Raji (cell line): ENCODE data around the gene DRC7.

Source experiments
- POLR2A ChIP-seq: IDR thresholded peaks from 2 replicates; pipeline ENCODE4 v1.6.1; 2011; ENCODE audit warnings: low read depth, low read length, control low read depth; ENCODE audit not compliant: insufficient read depth

Gene DRC7

DNA sequence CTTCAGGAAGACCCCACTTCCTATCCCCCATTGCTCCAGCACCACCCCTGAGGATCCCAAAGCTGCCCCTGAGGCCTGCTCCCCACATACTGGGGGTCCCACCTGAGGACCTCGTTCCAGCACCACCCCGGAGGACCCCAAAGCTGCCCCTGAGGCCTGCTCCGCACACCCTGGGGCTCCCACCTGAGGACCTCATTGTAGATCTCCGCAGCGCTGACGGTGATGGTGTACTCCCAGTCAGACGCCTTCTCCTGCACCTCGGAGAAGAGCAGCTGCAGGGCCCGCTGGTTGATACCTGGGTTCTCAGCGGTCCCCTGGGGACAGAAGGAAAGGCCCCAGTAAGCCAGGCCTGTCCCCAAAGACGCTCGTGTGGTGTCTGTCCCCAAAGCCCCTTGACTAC lies 67.4 kb downstream of the DRC7 start:
- TF ChIP-seq POLR2A, result no peak

- TF ChIP-seq POLR2A, result no peak
Measured at GRCh38 chr16:57762365-57763040, 67.9 kb downstream of the DRC7 start.

- no peak for TF ChIP-seq POLR2A
Measured at GRCh38 chr16:57763285-57764005, 68.8 kb downstream of the DRC7 start.

- no peak for TF ChIP-seq POLR2A
Measured at GRCh38 chr16:57764006-57764340, 69.4 kb downstream of the DRC7 start.

DNA sequence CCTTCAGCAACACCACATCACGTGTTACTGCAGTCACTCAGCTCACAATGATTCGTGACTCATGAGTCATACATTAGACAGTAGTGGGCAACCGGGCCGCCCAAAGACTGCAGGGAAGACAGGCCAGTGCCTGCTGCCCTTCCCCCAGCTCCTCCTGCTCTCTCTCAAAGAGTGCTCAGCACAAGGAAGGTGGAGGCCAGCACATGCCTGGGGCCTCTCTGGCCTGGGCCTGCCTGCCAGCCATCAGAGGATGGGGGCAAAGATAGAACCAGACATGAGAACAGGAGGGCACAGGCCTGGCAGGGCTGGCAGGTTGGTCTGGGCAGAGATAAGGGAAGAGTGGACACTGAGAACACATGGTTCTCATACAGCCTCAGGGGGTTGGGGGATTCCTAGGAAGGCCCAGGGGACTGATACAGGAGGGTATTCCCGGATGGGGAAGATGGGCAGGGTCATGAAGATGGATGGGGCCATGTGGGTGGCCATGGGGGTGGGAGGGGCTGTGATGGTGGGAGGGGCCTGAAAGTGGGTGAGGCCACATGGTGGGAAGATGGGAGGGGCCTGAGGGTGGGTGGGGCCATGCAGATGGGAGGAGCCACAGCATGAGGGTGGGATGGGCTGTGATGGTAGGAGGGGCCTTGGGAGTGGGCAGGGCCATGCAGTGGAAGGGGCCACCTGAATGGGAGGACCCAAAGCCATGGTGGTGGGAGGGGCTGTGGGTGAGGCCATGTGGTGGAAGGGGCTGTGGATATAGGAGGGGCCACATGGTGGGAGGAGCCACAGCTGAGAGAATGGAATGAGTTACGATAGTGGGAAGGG lies 69.9 kb downstream of the DRC7 start:
- TF ChIP-seq POLR2A, result no peak

DNA sequence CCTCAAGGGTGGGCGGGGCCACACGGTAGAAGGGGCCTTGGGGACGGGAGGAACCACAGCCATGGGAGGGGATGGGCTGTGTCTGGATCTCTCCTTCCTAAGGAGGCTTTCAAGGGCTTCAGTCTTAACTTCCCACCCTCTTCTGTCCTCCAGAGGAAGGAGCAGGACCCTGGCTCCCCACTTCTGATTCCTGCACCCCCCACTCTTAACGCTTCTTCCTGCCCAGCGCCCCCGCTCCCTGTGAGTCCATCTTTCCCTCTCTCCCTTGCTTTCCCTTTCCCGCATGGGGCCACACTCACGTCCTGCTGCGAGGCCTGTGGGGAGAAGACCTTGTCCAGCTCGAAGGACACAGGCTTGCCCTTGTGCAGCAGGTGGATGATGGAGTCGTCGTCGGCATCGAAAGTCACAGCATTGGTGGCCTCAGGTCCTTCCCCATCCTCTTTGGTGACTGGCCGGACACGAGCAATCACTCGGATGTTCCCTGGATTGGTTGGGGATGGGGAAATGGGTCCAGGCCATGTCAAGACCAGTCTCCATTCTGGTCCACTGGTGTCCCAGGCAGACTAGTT lies 70.6 kb downstream of the DRC7 start:
- no peak for TF ChIP-seq POLR2A

GRCh38 chr16:57766714-57767348 lies 72.2 kb downstream of the DRC7 start:
- no peak for TF ChIP-seq POLR2A

DNA sequence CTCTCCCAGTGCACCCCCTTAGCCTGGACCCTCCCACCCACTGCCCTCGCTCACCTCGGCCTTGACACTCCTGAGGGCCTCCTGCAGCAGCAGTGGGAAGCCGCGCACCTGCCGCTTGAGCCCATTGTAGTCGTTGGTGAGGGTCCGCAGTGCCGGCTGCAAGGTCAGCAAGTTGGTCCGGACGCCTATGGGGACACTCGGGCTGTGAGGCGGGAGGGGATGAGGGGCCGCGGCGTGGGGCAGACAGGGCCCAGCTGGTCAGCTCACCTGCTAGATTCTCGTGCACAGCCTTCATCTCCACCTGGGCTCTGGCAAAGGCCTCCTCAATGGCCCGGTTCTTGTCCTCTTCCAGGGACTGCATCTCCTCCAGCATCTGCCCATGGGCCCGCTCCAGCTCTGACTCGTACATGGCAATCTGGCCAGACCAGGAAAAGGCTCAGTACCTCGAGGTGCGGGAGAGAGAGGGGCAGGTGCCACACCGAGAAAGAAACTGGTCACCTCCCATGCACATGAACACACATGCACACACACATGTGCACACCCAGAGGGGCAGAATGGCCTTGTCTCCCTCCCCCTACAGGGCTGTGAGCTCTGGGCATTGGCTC lies 75.0 kb downstream of the DRC7 start:
- no peak for TF ChIP-seq POLR2A

- no peak for TF ChIP-seq POLR2A
Measured at GRCh38 chr16:57770361-57770760, 75.8 kb downstream of the DRC7 start.

GRCh38 chr16:57771141-57771785 lies 76.7 kb downstream of the DRC7 start:
- no peak for TF ChIP-seq POLR2A

- TF ChIP-seq POLR2A, result no peak
Measured at GRCh38 chr16:57773019-57773418, 78.4 kb downstream of the DRC7 start.

DNA sequence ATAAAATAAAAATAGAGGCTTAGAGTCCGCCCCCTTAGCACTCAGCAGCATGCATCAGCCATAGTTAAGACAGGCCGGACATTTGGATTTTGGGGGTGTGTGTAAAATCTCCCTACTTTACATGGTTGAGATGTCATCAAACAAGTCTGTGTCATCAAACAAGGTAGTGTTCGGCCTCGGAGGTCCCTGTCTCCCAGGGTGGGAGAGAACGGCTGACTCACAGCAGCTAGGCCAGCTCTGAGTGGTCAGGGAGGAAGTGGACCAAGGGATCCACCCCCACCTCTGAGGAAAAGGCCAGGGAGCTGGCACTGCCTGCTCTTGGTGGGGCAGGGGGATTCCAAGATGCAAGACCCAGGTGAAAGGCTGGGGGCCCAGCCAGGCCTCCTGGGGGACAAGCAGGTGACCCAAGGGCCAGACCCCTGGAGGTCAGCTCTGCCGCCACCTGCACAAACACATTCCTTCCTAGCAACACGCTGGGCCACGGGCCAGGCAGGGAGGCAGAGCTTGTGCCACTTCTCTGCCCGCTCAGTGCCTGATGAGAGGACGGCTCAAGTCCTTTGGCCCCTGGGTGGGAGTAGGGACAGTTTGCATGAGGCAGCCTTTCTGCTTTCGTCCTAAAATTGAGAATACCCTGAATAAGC lies 79.2 kb downstream of the DRC7 start:
- TF ChIP-seq POLR2A, result no peak

DNA sequence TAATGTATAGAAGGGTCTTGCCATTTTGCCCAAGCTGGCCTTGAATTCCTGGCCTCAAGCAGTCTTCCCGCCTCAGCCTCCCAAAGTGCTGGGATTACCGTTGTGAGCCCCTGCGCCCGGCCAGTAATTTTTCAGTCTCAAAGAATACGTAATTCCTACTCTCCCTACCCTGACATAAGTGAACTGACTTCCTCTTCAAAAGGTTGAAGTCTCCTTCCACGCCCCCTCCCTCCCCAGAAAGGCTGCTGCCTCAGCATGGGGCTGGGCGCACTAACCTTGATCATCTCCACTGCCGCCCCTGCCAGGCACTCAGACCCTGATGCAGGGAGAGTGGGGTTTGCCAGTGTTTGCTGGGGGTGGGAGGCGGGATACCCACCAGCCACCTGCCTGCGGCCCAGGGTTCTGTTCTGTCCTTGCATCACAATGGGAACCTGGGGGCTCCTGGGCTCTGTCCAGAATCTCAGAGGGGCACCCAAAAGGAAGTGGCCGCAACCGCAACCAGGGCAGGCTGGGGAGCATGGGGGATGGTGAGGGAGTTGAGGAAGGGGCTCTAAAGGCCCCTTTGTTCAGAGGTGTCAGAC lies 80.2 kb downstream of the DRC7 start:
- no peak for TF ChIP-seq POLR2A
